ENCODE measurements around the gene HCRT. TPM values are rescaled to one million over a fixed set of nuclear protein-coding genes. Genes with fewer than 3 reads are reported as not detected.

The HCRT gene
- total and polyA plus RNA-seq, 2 of the 8 experiments (the other 6 are each of a cell fraction or from before 2014, with no cell fraction given) = not detected

- no peak overlapping the region for H3K4ac ChIP-seq (replicated peaks; ENCODE audit: insufficient read length, low read depth, low read length)
- no peak overlapping the region for H4K5ac ChIP-seq (ENCODE audit: insufficient read length, low read depth, low read length)
- H3K79me1 ChIP-seq (ENCODE audit: low read depth, low read length) = no peaks in the 10 kb centered on the region
- FAIRE-seq (no peak), DNase-seq (ENCODE audit: low read depth in 1 of 2, low spot score in 2 of 2) (no peak)
- ChIA-PET POLR2A (ENCODE audit: partially characterized antibody) (no interaction called here), CTCF (ENCODE audit: partially characterized antibody) (interaction anchor here (1.0 to 2.7 kb wide), 5 partner anchors 10 to 31 kb away, joined by 3 to 13 read pairs (median 4); partner anchors contain the start of gene KCNH4)
- no peaks in the 10 kb centered on the region for H3K27me3 ChIP-seq (replicated peaks in 1 of 4; ENCODE audit: control insufficient read depth in 3 of 4, extremely low read depth in 1 of 4, insufficient read depth in 3 of 4, low read length in 3 of 4)
- peaks cover 0 to 4% (median 3%) of the 10 kb centered on the region in 4 experiments; a peak in 5 of 7 replicates for H3K4me1 ChIP-seq (replicated peaks in 1 of 4; ENCODE audit: control insufficient read depth in 3 of 4, insufficient read depth in 4 of 4, low read length in 3 of 4)
- TF ChIP-seq TAF7 (optimal IDR thresholded peaks at IDR 0.05; ENCODE audit: borderline replicate concordance, low read depth, low read length) (no peak), HDAC6 (IDR thresholded peaks at IDR 0.05; ENCODE audit: low read depth, low read length) (no peak), SIRT6 (IDR thresholded peaks at IDR 0.05; ENCODE audit: low read length) (no peak), CBX5 (IDR thresholded peaks at IDR 0.05; ENCODE audit: low read depth, low read length) (no peak), KDM1A (IDR thresholded peaks at IDR 0.05; ENCODE audit: borderline replicate concordance, low read length) (no peak), POLR2A (IDR thresholded peaks at IDR 0.05; ENCODE audit: control extremely low read depth in 1 of 2, low read depth in 2 of 2, low read length in 2 of 2) (no peak), SAP30 (IDR thresholded peaks at IDR 0.05; ENCODE audit: insufficient read depth, insufficient replicate concordance, low read length) (no peak), EGR1 (IDR thresholded peaks at IDR 0.05; ENCODE audit: borderline replicate concordance, low read depth, low read length) (no peak), SIN3A (conservative IDR thresholded peaks at IDR 0.05 in 1 of 2, IDR thresholded peaks at IDR 0.05 in 1 of 2; ENCODE audit: low read depth in 1 of 2, low read length in 2 of 2) (no peak), RBBP5 (IDR thresholded peaks at IDR 0.05; ENCODE audit: borderline replicate concordance, low read depth, low read length) (no peak)
- H2BK20ac ChIP-seq (ENCODE audit: low read length) = no peak overlapping the region
- no peak overlapping the region for H3K9ac ChIP-seq (replicated peaks in 1 of 4; ENCODE audit: extremely low read depth in 1 of 4, low read depth in 3 of 4, low read length in 3 of 4)
- no peak overlapping the region for H2BK12ac ChIP-seq (ENCODE audit: low read depth, low read length)
- no peak overlapping the region for H2BK120ac ChIP-seq (replicated peaks; ENCODE audit: low read depth, low read length)
- H2BK15ac ChIP-seq (ENCODE audit: low read length) = no peak overlapping the region
- no peak overlapping the region for H3K14ac ChIP-seq (ENCODE audit: insufficient read length)
- H3K27ac ChIP-seq (ENCODE audit: low read depth, low read length) = no peak overlapping the region
- H3K23ac ChIP-seq (ENCODE audit: insufficient read length) = no peak overlapping the region
- no peak overlapping the region for H3K56ac ChIP-seq (replicated peaks; ENCODE audit: insufficient read length, low read depth, low read length)
- H4K8ac ChIP-seq (ENCODE audit: extremely low read depth, insufficient read depth, low read length) = peak overlapping the region; percentile 2; the same call in 1 of the 2 replicates
- no peak overlapping the region for H4K91ac ChIP-seq (replicated peaks; ENCODE audit: insufficient read length, low read length)
- no peak overlapping the region for H3K4me2 ChIP-seq (ENCODE audit: insufficient read depth in 1 of 2, low read depth in 2 of 2, low read length in 2 of 2)
- no peak overlapping the region for H2AFZ ChIP-seq (ENCODE audit: low read length)
- H3K9me3 ChIP-seq (ENCODE audit: insufficient read depth in 2 of 2, low read depth in 1 of 2, low read length in 1 of 2) = no peaks in the 10 kb centered on the region
- no peak overlapping the region for H2AK5ac ChIP-seq (ENCODE audit: low read depth, low read length)
- no peaks in the 10 kb centered on the region for H3K23me2 ChIP-seq (ENCODE audit: low read depth, low read length)
- H3K36me3 ChIP-seq (ENCODE audit: control insufficient read depth in 2 of 4, insufficient read depth in 4 of 4, low read length in 3 of 4) = no peaks in the 10 kb centered on the region
- H3K79me2 ChIP-seq (ENCODE audit: control insufficient read depth in 1 of 2, insufficient read depth in 2 of 2, low read length in 2 of 2) = no peaks in the 10 kb centered on the region
- no peak overlapping the region for H3K4me3 ChIP-seq (ENCODE audit: extremely low read depth in 1 of 4, insufficient read depth in 2 of 4, low read depth in 3 of 4, low read length in 4 of 4)
- WGBS, 2 experiments (ENCODE audit: extremely low coverage in 1 of 2, insufficient coverage in 1 of 2, insufficient read length in 1 of 2, insufficient replicate concordance in 2 of 2, low coverage in 1 of 2, low lambda C conversion rate in 2 of 2, missing lambda C conversion rate in 1 of 2) = 88% methylated on average over 5 of the region's 5 CpGs; no CpG with 5 or more reads in 1 of the 2 experiments
- no peak overlapping the region for H3K18ac ChIP-seq (ENCODE audit: extremely low read depth, low read length)
- peaks cover 0 to 1% of the 10 kb centered on the region in 2 experiments for H4K20me1 ChIP-seq (replicated peaks in 1 of 2; ENCODE audit: control insufficient read depth in 1 of 2, insufficient read depth in 2 of 2, low read length in 2 of 2)
- no peak overlapping the region for H2BK5ac ChIP-seq (ENCODE audit: low read depth, low read length)
Measured at GRCh38 chr17:42191275-42191608, 6.0 kb upstream of the HCRT start.

Data from H1 (cell line).